Endothelial cell of umbilical vein (primary cell): ENCODE results near the gene CYP46A1. TPM values are rescaled to one million over a fixed set of nuclear protein-coding genes. Genes with fewer than 3 reads are reported as not detected.

ENCODE experiments used
- BruUV-seq: library from RNA; stranded (reverse); fragments of 400-500 nt; replicated peaks from 2 replicates; lab custom pipeline; 2021; lab: Mats Ljungman, UMichigan
- CTCF ChIA-PET: fragments of 300-600, 350-600 bp; sonication (Branson Sonifier 250); formaldehyde crosslinking; loops from one replicate; lab custom pipeline; 2021; ENCODE audit warnings: antibody characterized with exemption, inconsistent platforms; lab: Charles Lee
- POLR2A ChIA-PET: fragments of 300-600, 350-600 bp; sonication (Branson Sonifier 250); formaldehyde crosslinking; loops from one replicate; lab custom pipeline; 2021; ENCODE audit warnings: antibody characterized with exemption, inconsistent platforms; lab: Charles Lee
- DNase-seq: peaks from one replicate; pipeline ENCODE4 v3.0.0-alpha.2; 2011; ENCODE audit warnings: low read depth, low spot score
- FAIRE-seq: peaks from 2 replicates; lab custom pipeline; 2011; peaks lifted over from hg19 to GRCh38; lab: Jason Lieb, UNC
- H2AFZ ChIP-seq: 2 replicates; pipeline ENCODE4 v1.6.0; 2012; ENCODE audit warnings: low read depth, low read length, control low read depth, inconsistent platforms
- H3K27ac ChIP-seq: 2 replicates; pipeline ENCODE4 v1.5.1; 2011; ENCODE audit warnings: low read depth, mild to moderate bottlenecking, control low read depth, low read length, moderate library complexity; ENCODE audit not compliant: insufficient read depth
- H3K27me3 ChIP-seq, 2 experiments: 2 replicates each; pipeline versions ENCODE4 v1.6.0 to v1.6.1; 2011; ENCODE audit warnings: low read length in 2 of 2, mixed read lengths in 1 of 2; ENCODE audit not compliant: control insufficient read depth in 2 of 2, insufficient read depth in 2 of 2
- H3K36me3 ChIP-seq, 2 experiments: 2 replicates in 1 of 2; 3 replicates in 1 of 2; pipeline ENCODE4 v1.5.1; 2011; ENCODE audit warnings: low read length in 2 of 2, mild to moderate bottlenecking in 1 of 2, moderate library complexity in 1 of 2; ENCODE audit not compliant: control insufficient read depth in 2 of 2, insufficient read depth in 2 of 2; ENCODE audit errors: extremely low read depth in 1 of 2
- H3K4me1 ChIP-seq: 3 replicates; pipeline ENCODE4 v1.5.1; 2011; ENCODE audit warnings: mild to moderate bottlenecking, low read length; ENCODE audit not compliant: control insufficient read depth, insufficient read depth; ENCODE audit errors: extremely low read depth
- H3K4me2 ChIP-seq: 2 replicates; pipeline ENCODE4 v1.6.1; 2011; ENCODE audit warnings: low read length, control low read depth, mixed read lengths; ENCODE audit not compliant: insufficient read depth
- H3K4me3 ChIP-seq, 3 experiments: fragments of 200-600 bp in 1 of 3; sonication (generic), shearing (Covaris generic) in 1 of 3; replicated peaks in 1 of 3; 2 replicates each; pipeline ENCODE4 v1.5.1; 2011 to 2016; ENCODE audit warnings: control low read depth in 3 of 3, low read length in 3 of 3, mild to moderate bottlenecking in 2 of 3, inconsistent platforms in 1 of 3, low read depth in 1 of 3, moderate library complexity in 1 of 3; ENCODE audit not compliant: insufficient read depth in 1 of 3
- H3K79me2 ChIP-seq: 2 replicates; pipeline ENCODE4 v1.6.0; 2012; ENCODE audit warnings: low read length, inconsistent platforms; ENCODE audit not compliant: control insufficient read depth, insufficient read depth
- H3K9ac ChIP-seq: replicated peaks from 2 replicates; pipeline ENCODE3; 2011; ENCODE audit warnings: low read length, control low read depth; ENCODE audit not compliant: insufficient read depth; ENCODE audit errors: extremely low read depth
- H3K9me1 ChIP-seq: replicated peaks from 3 replicates; pipeline ENCODE4 v1.6.0; 2011; ENCODE audit warnings: mild to moderate bottlenecking, low read length; ENCODE audit not compliant: control insufficient read depth, insufficient read depth; ENCODE audit errors: extremely low read depth
- H3K9me3 ChIP-seq: replicated peaks from 2 replicates; pipeline ENCODE4 v1.5.1; 2012; ENCODE audit warnings: low read length, inconsistent platforms; ENCODE audit not compliant: control insufficient read depth, insufficient read depth
- H4K20me1 ChIP-seq: replicated peaks from 2 replicates; pipeline ENCODE3; 2011; ENCODE audit warnings: mild to moderate bottlenecking, low read length; ENCODE audit not compliant: control insufficient read depth, insufficient read depth; ENCODE audit errors: extremely low read depth
- CTCF ChIP-seq, 2 donors: IDR thresholded peaks; 1 replicate in 1 of 2; 2 replicates in 1 of 2; pipeline ENCODE4 v1.5.1; 2011; ENCODE audit warnings: low read length in 2 of 2, mild to moderate bottlenecking in 2 of 2, moderate library complexity in 2 of 2, control low read depth in 1 of 2, inconsistent platforms in 1 of 2, low read depth in 1 of 2; ENCODE audit not compliant: insufficient read depth in 1 of 2; ENCODE audit errors: extremely low read depth in 1 of 2
- EZH2 ChIP-seq: IDR thresholded peaks from 2 replicates; pipeline ENCODE4 v1.6.1; 2012; ENCODE audit warnings: borderline replicate concordance, low read depth, mild to moderate bottlenecking, moderate library complexity, low read length, inconsistent platforms; ENCODE audit not compliant: severe bottlenecking
- FOS ChIP-seq: IDR thresholded peaks from 2 replicates; pipeline ENCODE4 v1.6.1; 2011; ENCODE audit warnings: mild to moderate bottlenecking, low read length, moderate library complexity, borderline replicate concordance; ENCODE audit not compliant: insufficient read depth
- GATA2 ChIP-seq: IDR thresholded peaks from 2 replicates; pipeline ENCODE4 v1.7.0; 2011; ENCODE audit warnings: low read depth, mild to moderate bottlenecking, moderate library complexity, mixed read lengths, low read length; ENCODE audit not compliant: insufficient read length, insufficient read depth
- JUN ChIP-seq: IDR thresholded peaks from 2 replicates; pipeline ENCODE4 v1.6.1; 2011; ENCODE audit warnings: borderline replicate concordance, low read depth; ENCODE audit not compliant: insufficient read length, insufficient read depth
- MAX ChIP-seq: IDR thresholded peaks from 2 replicates; pipeline ENCODE4 v1.6.1; 2011; ENCODE audit not compliant: insufficient read depth, insufficient read length
- MYC ChIP-seq: IDR thresholded peaks from one replicate; pipeline ENCODE4 v1.6.1; 2011; ENCODE audit warnings: mild to moderate bottlenecking, low read depth, low read length
- POLR2A ChIP-seq: IDR thresholded peaks from 2 replicates; pipeline ENCODE4 v1.6.1; 2012; ENCODE audit warnings: low read depth, mild to moderate bottlenecking, control low read depth, low read length
- POLR2AphosphoS5 ChIP-seq: IDR thresholded peaks from 2 replicates; pipeline ENCODE4 v1.6.1; 2012; ENCODE audit warnings: low read depth, mild to moderate bottlenecking, control low read depth, low read length, moderate library complexity; ENCODE audit not compliant: insufficient read depth
- dilution Hi-C: fragments of 300-500 bp; cut with MboI; formaldehyde crosslinking; loops from one replicate; pipeline ENCODE4 v1.15.0; 2019; ENCODE audit warnings: low sequenced_read_pairs; ENCODE audit not compliant: extremely low pct_ligation_motif_present
- intact Hi-C: fragments of 100-400 bp; cut with micrococcal nuclease; formaldehyde crosslinking; loops from one replicate; pipeline ENCODE4 v1.10.0; 2022
- polyA plus RNA-seq, 4 experiments: library from polyadenylated mRNA; depleted of rRNA in 3 of 4; stranded (reverse) in 3 of 4; unstranded in 1 of 4; fragments of >200 nt; gene quantifications; 2 replicates each; pipeline versions ENCODE4 v1.2.1 to v1.2.3, GENCODE V29; 2011 to 2012; ENCODE audit warnings: missing spikeins in 1 of 4
- total RNA-seq: library from RNA; stranded (reverse); gene quantifications from 2 replicates; pipeline ENCODE4 v1.2.3, GENCODE V29; 2021

Gene CYP46A1
- total and polyA plus RNA-seq, 2 donors (not counting 3 experiments of a cell fraction or from before 2014, with no cell fraction given): 0.03 to 0.24 TPM

DNA sequence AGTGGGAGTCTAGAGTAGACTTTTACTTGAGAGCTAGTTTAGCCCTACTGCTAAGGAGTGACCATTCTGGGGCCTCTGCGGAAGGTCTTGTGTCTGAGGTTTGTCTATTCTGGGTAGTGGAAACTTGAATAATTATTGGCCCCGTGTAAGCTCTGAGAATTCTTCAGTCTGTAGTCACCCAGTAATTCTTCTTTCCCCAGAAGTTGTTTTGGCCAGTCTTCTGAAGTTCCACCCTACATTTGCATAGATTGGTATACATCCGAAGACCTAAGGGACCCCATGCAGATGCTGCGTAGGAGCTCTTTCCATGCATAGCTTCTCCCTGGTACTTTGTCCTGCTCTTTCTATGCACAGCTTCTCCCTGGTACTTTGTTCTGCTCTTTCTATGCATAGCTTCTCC is 12.8 kb downstream of the CYP46A1 start:
- CTCF ChIA-PET: interaction anchor here (0.8 kb wide), 1 partner anchor 9 kb away, joined by 3 read pairs; no protein-coding TSS in a partner anchor
- Histone ChIP-seq H3K27me3 (peaks cover 8 to 13% of the 10 kb centered on the region in 2 experiments), H3K4me3 (no peak overlapping the region), H3K36me3 (no peaks in the 10 kb centered on the region), H3K9me1 (no peaks in the 10 kb centered on the region), H3K9me3 (no peaks in the 10 kb centered on the region), H3K9ac (no peak overlapping the region), H2AFZ (no peak overlapping the region), H4K20me1 (no peaks in the 10 kb centered on the region), H3K79me2 (no peaks in the 10 kb centered on the region), H3K4me2 (no peak overlapping the region), H3K27ac (no peak overlapping the region), H3K4me1 (no peaks in the 10 kb centered on the region)
- DNase-seq (no peak), FAIRE-seq (no peak)
- POLR2A ChIA-PET: interaction anchor here (0.7 kb wide), 1 partner anchor 221 kb away, joined by 3 read pairs; no protein-coding TSS in a partner anchor
- BruUV-seq: no TSS peak
- dilution Hi-C loops: no loop called here
- TF ChIP-seq EZH2 (no peak), FOS (no peak), MAX (no peak), POLR2A (no peak), MYC (no peak), GATA2 (no peak), CTCF (IDR thresholded peaks at IDR 0.05; ENCODE audit: extremely low read depth in 1 of 2, insufficient read depth in 1 of 2, low read depth in 1 of 2, low read length in 2 of 2) (no peak), JUN (no peak), POLR2AphosphoS5 (no peak)
- intact Hi-C loops: no loop called here
